SJCRH30 (cell line): ENCODE data around the gene FGF21. TPM values are rescaled to one million over a fixed set of nuclear protein-coding genes. Genes with fewer than 3 reads are reported as not detected.

Source experiments
- DNase-seq, 2 experiments: peaks; one replicate each; pipeline ENCODE4 v3.0.0-alpha.2; 2015 to 2020
- H3K27ac ChIP-seq: fragments of 250-450 bp; sonication (Bioruptor Pico); 2 replicates; pipeline ENCODE4 v1.5.1; 2020; ENCODE audit warnings: mild to moderate bottlenecking, moderate library complexity
- H3K27me3 ChIP-seq: fragments of 250-450 bp; sonication (Bioruptor Pico); 2 replicates; pipeline ENCODE4 v1.5.1; 2020; ENCODE audit warnings: mild to moderate bottlenecking, moderate library complexity
- H3K36me3 ChIP-seq: fragments of 250-450 bp; sonication (Bioruptor Pico); 2 replicates; pipeline ENCODE4 v1.5.1; 2020; ENCODE audit warnings: mild to moderate bottlenecking, moderate library complexity
- H3K4me1 ChIP-seq: fragments of 250-450 bp; sonication (Bioruptor Pico); 2 replicates; pipeline ENCODE4 v1.5.1; 2020; ENCODE audit warnings: mild to moderate bottlenecking, moderate library complexity
- H3K4me3 ChIP-seq: fragments of 250-450 bp; sonication (Bioruptor Pico); 2 replicates; pipeline ENCODE4 v1.5.1; 2020; ENCODE audit warnings: mild to moderate bottlenecking, moderate library complexity
- H3K9me3 ChIP-seq: fragments of 250-450 bp; sonication (Bioruptor Pico); replicated peaks from 2 replicates; pipeline ENCODE4 v1.5.1; 2020; ENCODE audit warnings: mild to moderate bottlenecking, moderate library complexity
- total RNA-seq: library from RNA; depleted of rRNA; stranded (reverse); fragments of >200 nt; shearing (Covaris generic); gene quantifications from 2 replicates; pipeline ENCODE4 v1.2.3, GENCODE V29; 2014; rRNA removed

Gene FGF21
- total RNA-seq, 1 experiment from 2014 or later, result not detected

GRCh38 chr19:48805452-48805851, 50.1 kb downstream of the FGF21 start:
- Histone ChIP-seq H3K27ac (no peak overlapping the region), H3K36me3 (no peaks in the 10 kb centered on the region), H3K9me3 (no peaks in the 10 kb centered on the region), H3K4me1 (peaks cover 6% of the 10 kb centered on the region; the same call in 1 of the 2 replicates), H3K27me3 (no peaks in the 10 kb centered on the region), H3K4me3 (no peak overlapping the region)
- DNase-seq, result no peak

- Histone ChIP-seq H3K4me1 (peaks cover 6% of the 10 kb centered on the region; the same call in 1 of the 2 replicates), H3K4me3 (no peak overlapping the region), H3K36me3 (no peaks in the 10 kb centered on the region), H3K27ac (no peak overlapping the region), H3K27me3 (no peaks in the 10 kb centered on the region), H3K9me3 (no peaks in the 10 kb centered on the region)
- DNase-seq, result peak in 1 of 2 experiments; percentile 75
These were observed 51.1 kb downstream of the FGF21 start for GRCh38 chr19:48806518-48806817.

GRCh38 chr19:48806818-48807589, 51.7 kb downstream of the FGF21 start:
- Histone ChIP-seq H3K36me3 (no peaks in the 10 kb centered on the region), H3K4me1 (peaks cover 6% of the 10 kb centered on the region; the same call in 1 of the 2 replicates), H3K9me3 (no peaks in the 10 kb centered on the region), H3K27ac (no peak overlapping the region), H3K4me3 (no peak overlapping the region), H3K27me3 (no peaks in the 10 kb centered on the region)
- DNase-seq, result peak in 1 of 2 experiments; percentile 52

GRCh38 chr19:48807590-48808308, 52.4 kb downstream of the FGF21 start:
- Histone ChIP-seq H3K27me3 (no peaks in the 10 kb centered on the region), H3K27ac (no peak overlapping the region), H3K4me1 (peaks cover 6% of the 10 kb centered on the region; the same call in 1 of the 2 replicates), H3K36me3 (no peaks in the 10 kb centered on the region), H3K4me3 (no peak overlapping the region), H3K9me3 (no peaks in the 10 kb centered on the region)
- no peak for DNase-seq

Other genes starting within 250 kb of the FGF21 start
- not detected in 2 replicates for gene LMTK3, start 243.7 kb upstream of the FGF21 start, total RNA-seq
- gene SULT2B1, start 203.4 kb upstream of the FGF21 start, total RNA-seq, result 0.26 TPM in 1 of 2 replicates, not detected in the other
- not detected in 2 replicates for gene SPACA4, start 148.8 kb upstream of the FGF21 start, total RNA-seq
- gene FAM83E, start 140.4 kb upstream of the FGF21 start, total RNA-seq, result 1.9 and 3.3 TPM in 2 replicates
- 1,609 and 2,008 TPM in 2 replicates for gene RPL18, start 136.3 kb upstream of the FGF21 start, total RNA-seq
- gene SPHK2, start 136.0 kb upstream of the FGF21 start, total RNA-seq, result 13.1 and 17.4 TPM in 2 replicates
- gene DBP, start 118.1 kb upstream of the FGF21 start, total RNA-seq, result 23.9 and 24.4 TPM in 2 replicates
- 10.7 and 11.8 TPM in 2 replicates for gene CA11, start 109.3 kb upstream of the FGF21 start, total RNA-seq
- gene NTN5, start 82.5 kb upstream of the FGF21 start, total RNA-seq, result 151 and 155 TPM in 2 replicates
- gene FUT2, start 59.6 kb upstream of the FGF21 start, total RNA-seq, result 0.08 and 0.30 TPM in 2 replicates
- gene MAMSTR, start 35.8 kb upstream of the FGF21 start, total RNA-seq, result 19.5 and 24.5 TPM in 2 replicates
- 0.99 and 1.5 TPM in 2 replicates for gene RASIP1, start 14.9 kb upstream of the FGF21 start, total RNA-seq
- gene IZUMO1, start 8.6 kb upstream of the FGF21 start, total RNA-seq, result not detected in 2 replicates
- not detected in 2 replicates for gene FUT1, start 2.9 kb upstream of the FGF21 start, total RNA-seq
- gene BCAT2, start 55.5 kb downstream of the FGF21 start, total RNA-seq, result 31.7 and 36.0 TPM in 2 replicates
- gene HSD17B14, start 81.0 kb downstream of the FGF21 start, total RNA-seq, result not detected in 2 replicates
- gene PLEKHA4, start 113.1 kb downstream of the FGF21 start, total RNA-seq, result 19.3 and 26.6 TPM in 2 replicates
- gene PPP1R15A, start 116.9 kb downstream of the FGF21 start, total RNA-seq, result 11.1 and 12.5 TPM in 2 replicates
- gene TULP2, start 143.2 kb downstream of the FGF21 start, total RNA-seq, result not detected in 2 replicates
- 91.2 and 97.1 TPM in 2 replicates for gene NUCB1, start 144.8 kb downstream of the FGF21 start, total RNA-seq
- not detected in 2 replicates for gene DHDH, start 178.2 kb downstream of the FGF21 start, total RNA-seq
- 49.1 and 56.9 TPM in 2 replicates for gene BAX, start 199.4 kb downstream of the FGF21 start, total RNA-seq
- 1,133 and 1,259 TPM in 2 replicates for gene FTL, start 209.8 kb downstream of the FGF21 start, total RNA-seq
- 38.9 and 42.8 TPM in 2 replicates for gene GYS1, start 237.8 kb downstream of the FGF21 start, total RNA-seq
- gene RUVBL2, start 238.4 kb downstream of the FGF21 start, total RNA-seq, result 139 and 152 TPM in 2 replicates